Large intestine (tissue), 1 donor: Measurements from ENCODE around the gene SPTB. TPM values are rescaled to one million over a fixed set of nuclear protein-coding genes. Genes with fewer than 3 reads are reported as not detected.

Source experiments
- polyA plus RNA-seq: library from polyadenylated mRNA; unstranded; fragments of 120-200 nt; gene quantifications from one replicate; pipeline ENCODE4 v1.2.1, GENCODE V29; 2013

Gene SPTB
- polyA plus RNA-seq, 1 donor = 2.9 TPM

Other genes with a start within 250 kb of the SPTB start
- 56.1 TPM for gene PLEKHG3, start 175.5 kb downstream of the SPTB start, polyA plus RNA-seq
- 42.3 TPM for gene CHURC1, start 34.5 kb upstream of the SPTB start, polyA plus RNA-seq
- 26.6 TPM for gene GPX2, start 62.8 kb upstream of the SPTB start, polyA plus RNA-seq
- gene RAB15, start 92.4 kb upstream of the SPTB start, polyA plus RNA-seq = 22.8 TPM
- 26.2 TPM for gene FNTB, start 107.0 kb upstream of the SPTB start, polyA plus RNA-seq
- gene MAX, start 222.6 kb upstream of the SPTB start, polyA plus RNA-seq = 113 TPM